Activated T-cell treated with anti-CD3 and anti-CD28 coated beads, Interleukin-2, amount 50 U/mL, for 4 hours (primary cell): Measurements from ENCODE around the gene ANXA11. TPM values are rescaled to one million over a fixed set of nuclear protein-coding genes. Genes with fewer than 3 reads are reported as not detected.
A peak's percentile ranks its signal among the peaks of the same experiment; 100 is the strongest.
"Not testable (repeated sequence)": the region's sequence is repeated elsewhere in the genome, so short reads cannot be mapped to it uniquely, and the experiment has no call there.

Experiments
- ATAC-seq, 2 donors: fragments of 200-7000 bp; cut with Tn5 transposase; one replicate each; pipeline ENCODE4 v1.10.0; 2021
- DNase-seq: peaks from one replicate; pipeline ENCODE4 v3.0.0-alpha.2; 2020
- H3K27me3 Mint-ChIP-seq: one replicate; pipeline ENCODE4 v1.8.0; 2021; ENCODE audit warnings: low read depth, mixed read lengths
- H3K36me3 Mint-ChIP-seq: one replicate; pipeline ENCODE4 v1.8.0; 2022; ENCODE audit warnings: mixed read lengths; ENCODE audit not compliant: insufficient read depth
- H3K4me1 Mint-ChIP-seq: one replicate; pipeline ENCODE4 v1.8.0; 2021; ENCODE audit warnings: low read depth, mixed read lengths
- H3K4me3 Mint-ChIP-seq: one replicate; pipeline ENCODE4 v1.8.0; 2021; ENCODE audit warnings: mild to moderate bottlenecking, moderate library complexity, mixed read lengths
- H3K9me3 Mint-ChIP-seq: one replicate; pipeline ENCODE4 v1.8.0; 2021; ENCODE audit warnings: mixed read lengths
- total RNA-seq, 3 donors: library from RNA; stranded (reverse); gene quantifications; one replicate each; pipeline ENCODE4 v1.2.1, GENCODE V29; 2021

The ANXA11 gene
- total RNA-seq, 3 donors from 2014 or later = 157 to 161 (median 158) TPM

GRCh38 chr10:80226723-80227122 is 21.4 kb upstream of the ANXA11 start:
- DNase-seq, H3K9me3 Mint-ChIP-seq, H3K36me3 Mint-ChIP-seq, H3K4me1 Mint-ChIP-seq, H3K27me3 Mint-ChIP-seq, ATAC-seq, H3K4me3 Mint-ChIP-seq: not testable (repeated sequence)

GRCh38 chr10:80223031-80223419 is 17.7 kb upstream of the ANXA11 start:
- not testable (repeated sequence) for H3K36me3 Mint-ChIP-seq, H3K4me3 Mint-ChIP-seq, ATAC-seq, H3K9me3 Mint-ChIP-seq, H3K4me1 Mint-ChIP-seq, H3K27me3 Mint-ChIP-seq, DNase-seq

GRCh38 chr10:80218878-80219277 is 13.5 kb upstream of the ANXA11 start:
- DNase-seq, H3K4me3 Mint-ChIP-seq, H3K4me1 Mint-ChIP-seq, H3K36me3 Mint-ChIP-seq, H3K9me3 Mint-ChIP-seq, H3K27me3 Mint-ChIP-seq: not testable (repeated sequence)
- ATAC-seq = peak; percentile 46 to 57

- DNase-seq, H3K9me3 Mint-ChIP-seq, H3K27me3 Mint-ChIP-seq, H3K4me1 Mint-ChIP-seq, ATAC-seq, H3K36me3 Mint-ChIP-seq, H3K4me3 Mint-ChIP-seq: not testable (repeated sequence)
Observed at GRCh38 chr10:80214368-80214982, 9.1 kb upstream of the ANXA11 start.

GRCh38 chr10:80212535-80213115 is 7.3 kb upstream of the ANXA11 start:
- H3K4me1 Mint-ChIP-seq = peaks cover 13% of the 10 kb centered on the region
- H3K27me3 Mint-ChIP-seq, H3K36me3 Mint-ChIP-seq, DNase-seq, H3K4me3 Mint-ChIP-seq, ATAC-seq, H3K9me3 Mint-ChIP-seq: not testable (repeated sequence)

- no peak overlapping the region for H3K4me3 Mint-ChIP-seq
- no peaks in the 10 kb centered on the region for H3K36me3 Mint-ChIP-seq
- no peaks in the 10 kb centered on the region for H3K9me3 Mint-ChIP-seq
- H3K4me1 Mint-ChIP-seq = peaks cover 13% of the 10 kb centered on the region
- H3K27me3 Mint-ChIP-seq = no peaks in the 10 kb centered on the region
- ATAC-seq (no peak), DNase-seq (no peak)
Observed at GRCh38 chr10:80211786-80212185, 6.4 kb upstream of the ANXA11 start.

- Mint-ChIP-seq H3K9me3 (no peaks in the 10 kb centered on the region), H3K4me3 (no peak overlapping the region)
Observed at GRCh38 chr10:80210259-80210658, 4.9 kb upstream of the ANXA11 start.

GRCh38 chr10:80207768-80208370 is 2.5 kb upstream of the ANXA11 start:
- Mint-ChIP-seq H3K36me3 (no peaks in the 10 kb centered on the region), H3K4me1 (peaks cover 41% of the 10 kb centered on the region), H3K27me3 (no peaks in the 10 kb centered on the region), H3K4me3 (no peak overlapping the region), H3K9me3 (no peaks in the 10 kb centered on the region)
- DNase-seq (no peak), ATAC-seq (no peak)

More at GRCh38 chr10:80210259-80210658, 4.9 kb upstream of the ANXA11 start:
- ATAC-seq (no peak), DNase-seq (no peak)
- no peaks in the 10 kb centered on the region for H3K36me3 Mint-ChIP-seq
- H3K4me1 Mint-ChIP-seq = peaks cover 24% of the 10 kb centered on the region
- H3K27me3 Mint-ChIP-seq = no peaks in the 10 kb centered on the region

- no peaks in the 10 kb centered on the region for H3K27me3 Mint-ChIP-seq
- no peaks in the 10 kb centered on the region for H3K9me3 Mint-ChIP-seq
- peak overlapping the region; percentile 91 for H3K4me3 Mint-ChIP-seq
- H3K36me3 Mint-ChIP-seq = peaks cover 4% of the 10 kb centered on the region
- DNase-seq (no peak), ATAC-seq (no peak)
- H3K4me1 Mint-ChIP-seq = peaks cover 49% of the 10 kb centered on the region
Observed at GRCh38 chr10:80206277-80206655, 929 bp upstream of the ANXA11 start.

- Mint-ChIP-seq H3K4me1 (peaks cover 60% of the 10 kb centered on the region), H3K36me3 (peaks cover 13% of the 10 kb centered on the region), H3K27me3 (no peaks in the 10 kb centered on the region), H3K9me3 (no peaks in the 10 kb centered on the region), H3K4me3 (peak overlapping the region; percentile 92)
- ATAC-seq (peak; percentile 39 to 41), DNase-seq (no peak)
Observed at GRCh38 chr10:80204677-80205476, 460 bp downstream of the ANXA11 start.

GRCh38 chr10:80203835-80204676 is 1.3 kb downstream of the ANXA11 start:
- Mint-ChIP-seq H3K9me3 (no peaks in the 10 kb centered on the region), H3K36me3 (peaks cover 13% of the 10 kb centered on the region), H3K4me3 (peak overlapping the region; percentile 92), H3K4me1 (peaks cover 60% of the 10 kb centered on the region), H3K27me3 (no peaks in the 10 kb centered on the region)
- DNase-seq = no peak
- peak in 1 of 2 donors; percentile 2 for ATAC-seq

GRCh38 chr10:80202934-80203834 is 2.2 kb downstream of the ANXA11 start:
- ATAC-seq (peak; percentile 58 to 60), DNase-seq (peak; percentile 53)
- H3K9me3 Mint-ChIP-seq = no peaks in the 10 kb centered on the region
- peak overlapping the region; percentile 92 for H3K4me3 Mint-ChIP-seq
- H3K27me3 Mint-ChIP-seq = no peaks in the 10 kb centered on the region
- peaks cover 13% of the 10 kb centered on the region for H3K36me3 Mint-ChIP-seq
- H3K4me1 Mint-ChIP-seq = peaks cover 66% of the 10 kb centered on the region

- Mint-ChIP-seq H3K36me3 (peaks cover 13% of the 10 kb centered on the region), H3K4me3 (peak overlapping the region; percentile 92), H3K4me1 (peaks cover 72% of the 10 kb centered on the region)
- H3K9me3 Mint-ChIP-seq, DNase-seq, ATAC-seq, H3K27me3 Mint-ChIP-seq: not testable (repeated sequence)
Observed at GRCh38 chr10:80202530-80202929, 2.8 kb downstream of the ANXA11 start.
